ENCODE data around the gene NAA80.
"Not testable (repeated sequence)": the region's sequence is repeated elsewhere in the genome, so short reads cannot be mapped to it uniquely, and the experiment has no call there.

Gene NAA80

GRCh38 chr3:50288387-50289007, 10.7 kb downstream of the NAA80 start:
- FAIRE-seq = no peak

DNA sequence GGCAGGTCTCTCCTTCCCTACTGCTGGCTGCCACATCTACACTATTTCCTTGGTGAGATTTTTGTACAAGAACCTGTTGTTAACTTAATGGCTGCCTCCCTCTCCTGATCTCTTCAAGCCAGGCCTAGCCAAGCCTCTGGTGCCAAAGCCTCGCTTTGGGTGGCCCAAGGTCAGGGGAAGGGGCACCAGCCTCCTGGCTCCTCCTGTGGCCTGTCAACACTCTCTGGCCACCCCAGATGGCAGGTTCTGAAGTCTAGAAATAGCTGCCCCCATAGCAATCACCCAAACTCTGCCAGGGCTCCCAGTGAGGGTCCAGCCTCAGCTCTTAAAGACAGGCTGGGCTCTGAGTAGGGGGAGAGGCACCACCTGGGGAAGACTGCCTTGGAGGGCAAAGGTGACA, 11.9 kb downstream of the NAA80 start:
- FAIRE-seq = no peak

GRCh38 chr3:50286322-50287227, 12.6 kb downstream of the NAA80 start:
- FAIRE-seq = no peak

- not testable (repeated sequence) for FAIRE-seq
Measured at GRCh38 chr3:50284121-50284520, 15.1 kb downstream of the NAA80 start.

DNA sequence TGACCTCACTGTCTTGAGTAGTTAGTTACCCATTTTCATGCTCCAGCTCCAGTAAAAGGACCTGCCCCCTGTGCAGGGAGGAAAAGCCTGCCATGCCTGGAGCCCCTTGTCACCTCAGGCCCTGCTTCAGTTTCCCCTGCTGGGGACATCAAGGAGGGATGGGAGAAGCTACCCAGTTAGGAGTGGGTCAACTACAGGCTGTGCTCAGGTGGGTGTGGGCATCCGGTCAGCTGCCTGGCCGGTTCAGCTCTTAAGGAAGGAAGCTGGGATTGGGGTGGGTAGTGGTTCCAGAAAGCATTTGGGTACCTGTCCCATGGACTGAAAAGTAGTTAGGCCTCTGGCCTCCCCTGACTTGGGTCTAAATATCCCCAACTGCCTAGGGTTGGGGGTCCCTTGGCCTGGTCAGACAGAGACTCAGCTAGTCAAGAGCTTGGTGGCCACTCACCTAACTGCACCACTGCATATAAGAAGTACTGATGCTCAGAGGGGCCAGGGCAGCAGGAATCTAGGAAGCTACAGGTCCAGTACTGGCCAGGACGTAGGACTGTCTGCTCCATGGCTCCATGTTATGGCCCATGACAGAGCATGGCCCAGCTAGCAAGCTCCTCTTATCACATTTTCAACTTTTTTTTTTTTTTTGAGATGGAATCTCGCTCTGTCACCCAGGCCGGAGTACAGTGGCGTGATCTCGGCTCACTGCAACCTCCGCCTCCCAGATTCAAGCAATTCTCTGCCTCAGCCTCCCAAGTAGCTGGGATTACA, 19.8 kb downstream of the NAA80 start:
- no peak for FAIRE-seq

- FAIRE-seq = no peak
Measured at GRCh38 chr3:50278880-50279224, 20.4 kb downstream of the NAA80 start, which contains the start of gene LSMEM2. Gene LSMEM2 (plus strand): TSS chr3:50279087. CDS start chr3:50279114, 27 bp downstream.

DNA sequence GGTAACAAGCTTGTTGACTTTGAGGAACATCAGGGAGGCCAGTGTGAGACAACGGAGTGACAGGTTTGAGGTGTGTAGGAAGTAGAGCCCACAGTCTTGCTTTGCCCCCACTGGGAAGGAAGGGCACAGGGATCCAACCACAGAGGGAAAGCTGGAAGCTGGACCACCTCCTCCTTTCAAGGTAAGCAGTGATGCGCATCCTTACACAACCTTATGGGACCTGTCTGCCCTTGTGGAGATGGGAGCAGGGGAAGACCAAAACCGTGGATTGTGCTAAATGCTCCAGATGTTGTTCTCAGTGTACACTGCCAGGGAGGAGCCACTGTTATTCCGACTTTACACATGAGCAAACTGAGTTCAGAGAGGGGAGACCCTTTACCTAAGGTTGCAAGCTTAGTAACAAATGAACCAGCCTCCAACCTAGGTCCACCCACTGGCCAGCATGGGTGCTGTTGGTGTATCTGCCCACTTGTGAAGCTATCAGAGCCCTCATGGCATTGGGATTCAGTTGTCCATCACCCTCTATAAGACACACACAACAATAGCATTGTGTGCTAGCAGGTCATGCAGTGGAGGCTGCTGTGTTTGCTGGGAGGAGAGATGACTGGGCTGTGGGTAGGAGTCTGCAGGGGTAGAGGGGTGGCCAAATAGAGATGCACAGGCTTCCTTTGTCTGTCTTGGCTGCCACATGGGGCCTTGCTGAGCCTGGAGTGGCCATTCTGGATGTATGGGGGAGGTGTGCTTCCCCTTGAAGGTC, 20.9 kb downstream of the NAA80 start:
- no peak for FAIRE-seq

- no peak for FAIRE-seq
Measured at GRCh38 chr3:50276762-50277101, 22.5 kb downstream of the NAA80 start.

DNA sequence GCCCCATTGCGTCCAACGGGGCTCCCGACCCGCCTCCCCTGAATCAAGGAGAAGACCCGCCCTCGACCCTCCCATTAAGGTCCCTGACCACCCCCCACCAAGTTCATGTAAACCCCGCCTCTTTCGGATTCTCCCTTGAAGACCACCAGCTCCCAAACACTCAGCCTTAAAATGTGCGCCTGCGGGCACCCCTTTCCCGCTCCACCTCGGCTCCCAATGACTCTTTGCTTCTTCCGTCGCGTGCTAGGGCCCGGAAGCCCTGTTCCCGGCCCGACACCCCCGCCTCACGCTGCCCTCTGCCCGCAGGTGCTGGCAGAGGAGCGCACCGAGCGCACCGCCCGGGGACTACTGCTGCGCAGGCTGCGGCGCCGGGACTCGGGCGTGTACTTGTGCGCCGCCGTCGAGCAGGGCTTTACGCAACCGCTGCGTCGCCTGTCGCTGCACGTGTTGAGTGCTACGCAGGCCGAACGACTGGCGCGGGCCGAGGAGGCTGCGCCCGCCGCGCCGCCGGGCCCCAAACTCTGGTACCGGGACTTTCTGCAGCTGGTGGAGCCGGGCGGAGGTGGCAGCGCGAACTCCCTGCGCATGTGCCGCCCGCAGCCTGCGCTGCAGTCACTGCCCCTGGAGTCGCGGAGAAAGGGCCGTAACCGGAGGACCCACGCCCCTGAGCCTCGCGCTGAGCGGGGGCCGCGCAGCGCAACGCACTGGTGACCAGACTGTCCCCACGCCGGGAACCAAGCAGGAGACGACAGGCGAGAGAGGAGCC, 23.0 kb downstream of the NAA80 start:
- FAIRE-seq = no peak

DNA sequence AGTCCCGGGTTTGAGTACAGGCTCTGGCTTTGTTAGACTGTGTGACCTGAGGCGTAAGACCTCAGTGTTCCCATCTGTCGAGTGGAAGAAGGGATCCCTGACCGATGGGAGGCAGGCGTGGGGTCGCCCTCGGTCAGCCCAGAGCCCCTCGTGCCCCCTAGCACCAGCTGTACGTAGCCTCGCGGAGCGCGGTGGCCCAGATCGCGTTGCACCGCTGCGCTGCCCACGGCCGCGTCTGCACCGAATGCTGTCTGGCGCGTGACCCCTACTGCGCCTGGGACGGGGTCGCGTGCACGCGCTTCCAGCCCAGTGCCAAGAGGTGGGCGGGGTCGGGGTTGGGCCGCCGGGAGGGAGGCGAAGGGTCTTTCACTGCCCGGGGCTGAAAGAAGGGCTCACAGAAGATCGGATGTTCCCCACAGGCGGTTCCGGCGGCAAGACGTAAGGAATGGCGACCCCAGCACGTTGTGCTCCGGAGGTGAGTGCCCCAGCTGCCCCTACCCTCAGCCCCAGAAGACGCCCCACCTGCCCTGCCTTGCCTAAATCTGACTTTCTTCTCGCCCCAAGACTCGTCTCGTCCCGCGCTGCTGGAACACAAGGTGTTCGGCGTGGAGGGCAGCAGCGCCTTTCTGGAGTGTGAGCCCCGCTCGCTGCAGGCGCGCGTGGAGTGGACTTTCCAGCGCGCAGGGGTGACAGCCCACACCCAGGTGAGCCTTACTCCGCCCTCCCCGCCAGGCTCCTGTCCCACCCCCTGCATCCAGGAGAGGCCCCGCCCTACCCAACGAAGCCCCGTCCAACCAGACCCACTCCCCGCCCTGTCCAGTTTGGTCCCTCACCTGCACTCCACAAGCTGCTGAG, 23.8 kb downstream of the NAA80 start:
- FAIRE-seq = no peak

- no peak for FAIRE-seq
Measured at GRCh38 chr3:50274371-50275104, 24.7 kb downstream of the NAA80 start.

DNA sequence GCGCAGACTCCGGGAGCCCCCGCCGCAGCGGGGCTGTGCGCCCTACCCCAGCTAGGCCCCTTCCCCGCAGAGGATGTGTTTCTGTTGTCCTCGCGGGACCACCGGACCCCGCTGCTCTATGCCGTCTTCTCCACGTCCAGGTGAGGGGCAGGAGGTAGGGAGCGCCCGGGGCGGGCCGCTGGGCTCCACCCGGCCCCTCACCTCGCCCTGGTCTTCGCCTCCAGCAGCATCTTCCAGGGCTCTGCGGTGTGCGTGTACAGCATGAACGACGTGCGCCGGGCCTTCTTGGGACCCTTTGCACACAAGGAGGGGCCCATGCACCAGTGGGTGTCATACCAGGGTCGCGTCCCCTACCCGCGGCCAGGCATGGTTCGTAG, 25.5 kb downstream of the NAA80 start:
- FAIRE-seq = no peak

- no peak for FAIRE-seq
Measured at GRCh38 chr3:50272911-50273688, 26.1 kb downstream of the NAA80 start.

DNA sequence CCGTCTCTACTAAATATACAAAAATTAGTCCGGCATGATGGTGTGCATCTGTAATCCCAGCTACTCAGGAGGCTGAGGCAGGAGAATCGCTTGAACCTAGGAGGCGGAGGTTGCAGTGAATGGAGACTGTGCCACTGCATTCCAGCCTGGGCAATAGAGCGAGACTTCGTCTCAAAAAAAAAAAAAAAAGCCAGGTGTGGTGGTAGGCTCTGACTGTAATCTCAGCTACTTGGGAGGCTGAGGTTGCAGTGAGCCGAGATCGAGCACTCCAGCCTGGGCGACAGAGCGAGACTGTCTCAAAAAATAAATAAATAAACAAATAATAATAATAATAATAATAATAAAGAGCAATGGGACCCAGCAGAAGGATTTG, 26.7 kb downstream of the NAA80 start:
- not testable (repeated sequence) for FAIRE-seq

DNA sequence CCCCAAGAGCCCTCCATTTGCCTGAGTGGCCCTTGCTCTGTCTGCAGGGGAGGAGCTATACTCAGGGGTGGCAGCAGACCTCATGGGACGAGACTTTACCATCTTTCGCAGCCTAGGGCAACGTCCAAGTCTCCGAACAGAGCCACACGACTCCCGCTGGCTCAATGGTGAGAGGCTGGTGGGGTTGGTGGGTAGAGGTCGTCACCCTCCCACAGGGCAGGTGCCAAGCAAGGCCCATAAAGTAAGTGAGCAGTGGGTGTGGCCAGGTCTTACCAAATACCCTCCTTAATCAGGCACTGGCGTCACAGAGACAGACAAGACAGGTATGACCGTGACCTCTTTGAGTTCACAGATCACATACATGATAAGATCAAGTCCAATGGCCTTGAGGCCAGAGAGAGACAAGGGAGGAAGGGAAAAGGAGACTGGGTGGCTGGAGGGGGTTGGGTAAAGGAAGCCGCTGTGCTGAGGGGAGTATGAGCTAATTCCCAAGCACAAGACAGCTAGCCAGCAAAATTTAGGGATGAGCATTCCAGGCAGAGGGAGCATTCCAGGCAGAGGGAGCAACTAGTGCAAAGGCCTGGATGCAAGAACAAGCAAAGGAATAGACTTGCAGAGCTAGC, 27.8 kb downstream of the NAA80 start:
- no peak for FAIRE-seq

DNA sequence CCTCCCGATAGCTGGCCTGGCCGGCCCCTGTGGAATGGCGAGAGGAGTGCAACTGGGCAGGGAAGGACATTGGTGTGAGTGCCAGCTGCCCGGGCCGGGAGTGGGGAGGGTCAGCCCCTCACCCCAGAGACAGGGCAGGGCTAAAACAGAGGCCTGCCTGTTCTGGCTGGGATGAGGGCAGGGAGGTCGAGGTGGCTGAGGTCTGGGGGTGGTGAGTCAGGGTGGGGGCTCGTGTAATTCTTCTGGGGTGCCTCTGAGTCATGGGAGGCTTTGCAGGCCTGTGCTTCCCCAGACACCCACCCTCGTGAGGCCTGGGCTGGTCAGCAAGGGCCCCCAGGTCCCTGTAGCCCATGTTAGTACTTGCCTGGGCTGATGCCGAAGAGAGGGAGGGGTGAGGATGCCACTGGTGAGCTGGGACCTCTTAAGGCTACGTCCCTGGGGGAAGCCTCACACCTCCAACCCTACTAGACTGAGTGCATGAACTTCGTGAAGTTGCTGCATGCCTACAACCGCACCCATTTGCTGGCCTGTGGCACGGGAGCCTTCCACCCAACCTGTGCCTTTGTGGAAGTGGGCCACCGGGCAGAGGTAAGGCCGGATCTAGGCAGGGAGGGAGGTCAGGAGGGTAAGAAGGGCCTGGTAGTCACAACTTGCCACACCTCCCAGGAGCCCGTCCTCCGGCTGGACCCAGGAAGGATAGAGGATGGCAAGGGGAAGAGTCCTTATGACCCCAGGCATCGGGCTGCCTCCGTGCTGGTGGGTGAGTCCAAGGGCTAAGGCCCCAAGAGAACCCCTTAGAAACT, 28.6 kb downstream of the NAA80 start:
- FAIRE-seq = no peak

- no peak for FAIRE-seq
Measured at GRCh38 chr3:50269977-50270413, 29.2 kb downstream of the NAA80 start.

DNA sequence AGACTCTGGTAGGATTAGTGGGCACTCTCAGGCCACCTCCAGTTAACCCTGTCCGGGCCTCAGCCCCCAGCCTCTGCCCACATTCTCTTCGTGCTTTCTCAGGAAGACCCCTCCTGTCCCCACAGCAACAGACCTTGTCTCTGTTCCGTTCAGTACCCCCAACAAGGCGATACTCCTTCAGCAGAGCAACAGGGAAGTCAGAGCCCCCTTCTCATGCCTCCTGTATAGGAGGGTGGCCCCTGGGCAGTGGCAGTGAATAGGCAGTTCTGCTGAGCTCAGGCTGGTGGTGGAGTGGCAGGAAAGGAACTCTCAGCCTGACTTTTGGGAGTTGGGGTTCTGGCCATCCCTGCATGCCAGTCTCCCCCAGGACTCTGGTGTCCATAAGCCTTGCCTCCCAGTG, 29.7 kb downstream of the NAA80 start:
- no peak for FAIRE-seq

Measured in islet of Langerhans (tissue), 1 donor.